Motor neuron (in vitro differentiated cells): Measurements from ENCODE around the gene DAPK2. TPM values are rescaled to one million over a fixed set of nuclear protein-coding genes. Genes with fewer than 3 reads are reported as not detected.

Experiments used
- ATAC-seq, 8 experiments: fragments of 200-7000 bp; cut with Tn5 transposase; replicated peaks in 6 of 8; 2 replicates each; pipeline ENCODE4 v1.8.0; 2021; ENCODE audit warnings: mild to moderate bottlenecking in 8 of 8, moderate library complexity in 8 of 8
- H3K27ac ChIP-seq, 2 donors: fragments of 250-450 bp; sonication (Bioruptor Pico); 2 replicates each; pipeline ENCODE4 v1.9.0; 2021; ENCODE audit warnings: antibody characterized with exemption in 2 of 2, mild to moderate bottlenecking in 2 of 2, moderate library complexity in 1 of 2
- H3K4me1 ChIP-seq, 2 donors: fragments of 250-450 bp; sonication (Bioruptor Pico); replicated peaks in 1 of 2; 2 replicates each; pipeline ENCODE4 v1.6.1; 2021; ENCODE audit warnings: antibody characterized with exemption in 2 of 2, mild to moderate bottlenecking in 2 of 2, moderate library complexity in 1 of 2
- H3K4me3 ChIP-seq, 5 donors: fragments of 250-450 bp; sonication (Bioruptor Pico); 2 replicates each; pipeline ENCODE4 v1.9.0; 2021; ENCODE audit warnings: antibody characterized with exemption in 5 of 5, mild to moderate bottlenecking in 5 of 5, moderate library complexity in 4 of 5
- WGBS, 10 experiments: fragments of 450-650 bp; shearing (Covaris generic); methylation state at CpG; one replicate each; pipeline ENCODE4 v1.0.0; 2022; 5-methylcytosine and 5-hydroxymethylcytosine counted together
- in situ Hi-C, 9 experiments: fragments of 400-800 bp; cut with MboI; loops; one replicate each; pipeline ENCODE4 v1.15.0; 2021; ENCODE audit warnings: low sequenced_read_pairs in 9 of 9, low pct_unique_long_range_greater_than_20kb in 2 of 9; ENCODE audit not compliant: unreplicated experiment in 9 of 9
- total RNA-seq, 8 experiments: library from RNA; unstranded; fragments of 300-600 nt; gene quantifications; 2 replicates each; pipeline versions ENCODE4 v1.2.3 to v1.2.4, GENCODE V29; 2022

DAPK2 gene
- total RNA-seq, 8 experiments from 2014 or later, result 0.22 to 20.8 (median 1.5) TPM

DNA sequence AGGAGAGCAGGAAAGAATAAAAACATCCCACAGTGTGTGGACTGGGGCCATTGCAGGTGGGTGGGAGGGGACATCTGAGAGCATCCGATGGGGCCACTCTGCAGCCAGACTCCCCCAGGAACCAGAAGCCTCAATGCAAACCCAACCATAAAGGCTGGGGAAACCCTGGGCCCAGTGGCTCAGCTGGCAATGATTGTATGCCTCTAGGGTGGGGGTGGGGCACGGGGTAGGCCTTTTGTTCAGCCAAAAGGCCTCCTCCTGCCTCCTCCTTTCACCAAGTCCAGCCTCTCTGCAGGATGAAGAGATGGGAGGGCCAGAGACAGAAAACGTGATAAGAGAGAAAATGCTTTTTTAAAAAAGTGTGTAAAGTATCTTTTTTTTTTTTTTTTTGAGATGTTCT is 167.1 kb downstream of the DAPK2 start:
- Histone ChIP-seq H3K4me3 (no peak overlapping the region), H3K4me1 (peaks cover 0 to 4% of the 10 kb centered on the region in 2 donors), H3K27ac (no peak overlapping the region)
- in situ Hi-C loops, result loop anchor here in 3 of 9 experiments (25.0 kb wide), 1 partner anchor 117 kb away; no protein-coding TSS in a partner anchor
- peak in 5 of 8 experiments; percentile 52 to 85 (median 71) for ATAC-seq
- 17 to 60% (median 20%) methylated on average over 1 of the region's 3 CpGs; no CpG with 5 or more reads in 6 of the 10 experiments for WGBS, 10 experiments

DNA sequence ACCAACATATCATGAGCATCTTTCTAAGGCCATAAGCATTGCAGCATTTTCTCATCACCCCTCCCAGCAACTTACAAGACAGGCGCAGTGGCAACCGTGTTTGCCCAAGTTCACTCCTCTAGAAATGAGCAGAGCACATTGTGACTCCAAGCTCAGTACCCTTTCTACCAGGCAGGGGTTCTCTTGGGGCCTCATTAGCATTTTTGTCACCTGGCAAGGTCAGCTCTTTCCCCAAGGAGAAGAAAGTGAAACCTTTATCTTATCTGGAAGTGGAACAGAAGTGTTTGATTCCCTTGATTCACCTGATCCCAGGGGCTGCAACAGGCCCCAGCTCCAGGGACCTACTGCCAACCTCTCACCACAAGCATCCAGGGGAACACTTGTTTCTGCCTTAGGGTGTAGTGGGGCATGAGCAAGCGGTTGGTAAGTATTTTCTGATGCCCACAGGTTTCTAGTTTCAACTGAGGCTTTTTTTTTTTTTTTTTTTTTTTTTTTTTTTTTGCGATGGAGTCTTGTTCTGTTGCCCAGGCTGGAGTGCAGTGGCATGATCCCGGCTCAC is 168.5 kb downstream of the DAPK2 start:
- no peak for ATAC-seq
- H3K27ac ChIP-seq, result no peak overlapping the region
- peaks cover 0 to 4% of the 10 kb centered on the region in 2 donors for H3K4me1 ChIP-seq
- in situ Hi-C loops, result loop anchor here in 3 of 9 experiments (25.0 kb wide), 1 partner anchor 115 kb away; no protein-coding TSS in a partner anchor
- WGBS, 10 experiments, result 17 to 100% (median 95%) methylated on average over 1 to 2 of the region's 5 CpGs; no CpG with 5 or more reads in 6 of the 10 experiments
- no peak overlapping the region for H3K4me3 ChIP-seq

- Histone ChIP-seq H3K4me3 (no peak overlapping the region), H3K27ac (no peak overlapping the region), H3K4me1 (peaks cover 0 to 4% of the 10 kb centered on the region in 2 donors)
- in situ Hi-C loops, result loop anchor here in 3 of 9 experiments (25.0 kb wide), 1 partner anchor 114 kb away; no protein-coding TSS in a partner anchor
- 10 to 100% (median 55%) methylated on average over 1 to 8 of the region's 9 CpGs; no CpG with 5 or more reads in 2 of the 10 experiments for WGBS, 10 experiments
- no peak for ATAC-seq
Observed at GRCh38 chr15:63876085-63876662, 170.1 kb downstream of the DAPK2 start.

DNA sequence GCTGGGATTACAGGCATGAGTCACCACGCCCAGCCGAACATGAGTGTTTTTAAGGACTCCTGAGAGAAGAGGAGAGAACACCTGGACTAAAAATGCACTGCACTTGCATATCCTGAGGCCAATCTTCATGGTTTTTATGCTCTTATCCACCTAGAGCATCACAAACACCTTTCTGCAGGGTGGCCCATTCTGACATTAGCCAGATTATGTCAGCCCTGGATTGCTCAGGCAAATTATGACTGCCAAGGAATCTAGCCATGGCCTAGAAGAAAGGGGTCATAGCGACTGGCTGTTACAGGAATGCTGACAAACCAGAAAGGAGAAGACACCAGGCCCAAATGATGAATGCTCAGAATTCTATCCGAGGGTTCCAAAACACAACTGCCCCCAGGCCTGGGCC is 171.7 kb downstream of the DAPK2 start:
- Histone ChIP-seq H3K4me3 (no peak overlapping the region), H3K27ac (no peak overlapping the region), H3K4me1 (peaks cover 0 to 4% of the 10 kb centered on the region in 2 donors)
- WGBS, 10 experiments, result 0 to 100% (median 75%) methylated on average over 1 to 4 of the region's 4 CpGs; no CpG with 5 or more reads in 1 of the 10 experiments
- in situ Hi-C loops, result loop anchor here in 3 of 9 experiments (25.0 kb wide), 1 partner anchor 112 kb away; no protein-coding TSS in a partner anchor
- no peak for ATAC-seq

- Histone ChIP-seq H3K27ac (no peak overlapping the region), H3K4me3 (no peak overlapping the region), H3K4me1 (no peaks in the 10 kb centered on the region)
- WGBS, 10 experiments, result 0 to 100% (median 67%) methylated on average over 1 to 7 of the region's 8 CpGs; no CpG with 5 or more reads in 1 of the 10 experiments
- in situ Hi-C loops, result no loop called here
- no peak for ATAC-seq
Observed at GRCh38 chr15:63872759-63873510, 173.3 kb downstream of the DAPK2 start.

DNA sequence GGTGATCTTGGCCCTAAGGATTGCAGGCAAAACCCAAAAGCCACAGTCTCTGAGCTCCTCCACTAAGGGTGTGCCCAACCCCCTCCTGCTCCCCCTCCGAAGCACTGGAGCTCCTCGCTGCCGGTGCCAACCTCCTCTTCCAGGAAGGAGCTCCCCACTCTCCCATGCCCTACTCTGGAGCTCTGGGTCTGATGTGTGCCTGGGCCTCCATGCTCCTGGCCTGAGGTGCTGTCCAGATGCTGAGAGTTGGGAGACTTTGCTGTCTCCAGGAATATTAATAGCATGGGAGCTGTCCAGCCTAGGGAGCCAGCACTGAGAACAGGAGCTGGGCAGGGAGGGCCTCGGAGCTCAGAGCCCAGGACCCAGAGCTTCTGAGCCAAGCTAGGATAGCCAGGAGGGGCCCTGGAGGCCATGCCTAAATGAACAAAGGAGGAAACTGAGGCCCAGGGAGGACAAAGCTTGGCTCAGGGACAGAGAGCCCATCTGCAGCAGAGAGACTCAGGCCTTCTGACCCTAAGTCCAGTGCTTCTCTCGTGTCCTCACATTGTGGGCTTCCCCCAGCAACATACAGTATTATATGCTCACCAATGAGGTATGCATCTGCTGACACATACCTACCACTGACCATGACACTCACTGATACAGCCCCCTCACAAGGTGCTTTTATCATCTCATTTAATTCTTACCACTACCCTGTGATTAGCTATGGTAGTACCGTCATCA is 175.6 kb downstream of the DAPK2 start:
- Histone ChIP-seq H3K27ac (no peak overlapping the region), H3K4me1 (no peaks in the 10 kb centered on the region), H3K4me3 (no peak overlapping the region)
- peak; percentile 41 to 100 (median 86) for ATAC-seq
- in situ Hi-C loops, result no loop called here
- 19 to 100% (median 88%) methylated on average over 1 to 5 of the region's 6 CpGs; no CpG with 5 or more reads in 4 of the 10 experiments for WGBS, 10 experiments

GRCh38 chr15:63870043-63870394 is 176.3 kb downstream of the DAPK2 start:
- in situ Hi-C loops, result no loop called here
- 0 to 100% (median 40%) methylated on average over 1 to 2 of the region's 2 CpGs; no CpG with 5 or more reads in 1 of the 10 experiments for WGBS, 10 experiments
- Histone ChIP-seq H3K27ac (no peak overlapping the region), H3K4me3 (no peak overlapping the region), H3K4me1 (no peaks in the 10 kb centered on the region)
- no peak for ATAC-seq

DNA sequence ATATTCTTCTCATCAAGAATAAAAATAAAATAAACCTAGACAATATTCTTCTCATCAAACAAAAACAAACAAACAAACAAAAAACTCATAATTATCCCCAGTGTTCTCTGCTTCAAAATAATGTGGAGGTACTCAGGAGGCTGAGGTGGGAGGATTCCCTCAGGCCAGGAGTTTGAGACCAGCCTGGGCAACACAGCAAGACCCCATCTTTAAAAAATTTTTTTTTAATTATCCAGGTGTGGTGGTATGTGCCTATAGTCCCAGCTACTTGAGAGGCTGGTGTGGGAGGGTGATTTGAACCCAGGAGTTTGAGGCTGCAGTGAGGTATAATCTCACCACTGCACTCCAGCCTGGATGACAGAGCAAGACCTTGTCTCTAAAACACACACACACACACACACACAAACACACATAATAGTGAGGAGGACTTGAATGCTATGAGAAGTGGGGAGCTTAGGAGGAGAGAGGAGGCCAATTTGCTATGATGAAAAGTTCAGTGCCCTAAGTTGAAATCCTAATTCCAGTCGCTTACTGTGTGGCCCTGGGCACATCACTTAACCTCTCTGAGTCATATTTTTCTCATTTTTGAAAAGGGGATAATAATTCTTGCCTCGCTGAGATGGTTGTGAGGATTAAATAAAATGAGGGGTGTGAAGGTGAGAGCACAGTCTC is 176.8 kb downstream of the DAPK2 start:
- in situ Hi-C loops, result no loop called here
- H3K27ac ChIP-seq, result no peak overlapping the region
- ATAC-seq, result no peak
- WGBS, 10 experiments, result 28 to 83% (median 65%) methylated on average over 1 to 2 of the region's 2 CpGs; no CpG with 5 or more reads in 4 of the 10 experiments
- no peaks in the 10 kb centered on the region for H3K4me1 ChIP-seq
- H3K4me3 ChIP-seq, result no peak overlapping the region

- no peak for ATAC-seq
- 20 to 100% (median 67%) methylated on average over 1 to 3 of the region's 3 CpGs; no CpG with 5 or more reads in 5 of the 10 experiments for WGBS, 10 experiments
Observed at GRCh38 chr15:63864186-63864585, 182.1 kb downstream of the DAPK2 start.

GRCh38 chr15:63861946-63862517 is 184.3 kb downstream of the DAPK2 start:
- 20 to 100% (median 93%) methylated on average over 1 to 2 of the region's 2 CpGs; no CpG with 5 or more reads in 7 of the 10 experiments for WGBS, 10 experiments
- Histone ChIP-seq H3K4me3 (no peak overlapping the region), H3K4me1 (no peaks in the 10 kb centered on the region), H3K27ac (no peak overlapping the region)
- no peak for ATAC-seq
- in situ Hi-C loops, result no loop called here

More at GRCh38 chr15:63864186-63864585, 182.1 kb downstream of the DAPK2 start:
- no peak overlapping the region for H3K4me3 ChIP-seq
- no peak overlapping the region for H3K27ac ChIP-seq
- no peaks in the 10 kb centered on the region for H3K4me1 ChIP-seq
- in situ Hi-C loops, result no loop called here

- in situ Hi-C loops, result no loop called here
- Histone ChIP-seq H3K4me3 (no peak overlapping the region), H3K4me1 (no peaks in the 10 kb centered on the region), H3K27ac (no peak overlapping the region)
- WGBS, 10 experiments, result 17 to 100% (median 68%) methylated on average over 1 to 4 of the region's 4 CpGs
- ATAC-seq, result no peak
Observed at GRCh38 chr15:63860555-63860954, 185.7 kb downstream of the DAPK2 start.

- H3K4me3 ChIP-seq, result no peak overlapping the region
- no peak overlapping the region for H3K27ac ChIP-seq
- in situ Hi-C loops, result no loop called here
- H3K4me1 ChIP-seq, result no peaks in the 10 kb centered on the region
- no peak for ATAC-seq
- 14 to 100% (median 76%) methylated on average over 1 of the region's 1 CpG; no CpG with 5 or more reads in 6 of the 10 experiments for WGBS, 10 experiments
Observed at GRCh38 chr15:63860155-63860554, 186.1 kb downstream of the DAPK2 start.
